Measurements from ENCODE around the gene STN1. TPM values are rescaled to one million over a fixed set of nuclear protein-coding genes. Genes with fewer than 3 reads are reported as not detected.

The STN1 gene
- total and polyA plus RNA-seq, 9 of the 15 experiments (the other 6 are each of a cell fraction or from before 2014, with no cell fraction given) = 9.1 to 19.6 (median 13.8) TPM

GRCh38 chr10:103918053-103918846 is at the start of gene STN1 (continued):
- peak; percentile 50; the same call in 1 of the 2 replicates for TF ChIP-seq MGA (IDR thresholded peaks at IDR 0.05)
- no peak for TF ChIP-seq PTRF (tag; IDR thresholded peaks at IDR 0.05)
- no peak for TF ChIP-seq ZNF778 (CRISPR knock-in tag; IDR thresholded peaks at IDR 0.05)
- TF ChIP-seq ESRRA (IDR thresholded peaks at IDR 0.05; ENCODE audit: borderline replicate concordance, low read depth) = peak; percentile 93
- no peak for TF ChIP-seq STAG1 (CRISPR knock-in tag; IDR thresholded peaks at IDR 0.05; ENCODE audit: borderline replicate concordance)
- peak; percentile 87; the same call in 1 of the 2 replicates for TF ChIP-seq PHF8 (IDR thresholded peaks at IDR 0.05; ENCODE audit: borderline replicate concordance, low read length)
- TF ChIP-seq ZBTB5 (IDR thresholded peaks at IDR 0.05) = no peak
- no peak for TF ChIP-seq ZNF511 (CRISPR knock-in tag; IDR thresholded peaks at IDR 0.05)
- 0 out of 2 replicates have a peak, but pooled peaks have one; percentile 50 for TF ChIP-seq DMBX1 (CRISPR knock-in tag; IDR thresholded peaks at IDR 0.05; ENCODE audit: borderline replicate concordance)
- TF ChIP-seq XRCC5 (IDR thresholded peaks at IDR 0.05; ENCODE audit: low read depth, low read length) = 0 out of 2 replicates have a peak, but pooled peaks have one; percentile 24
- TF ChIP-seq KLF16 (IDR thresholded peaks at IDR 0.05) = no peak
- peak; percentile 59 for TF ChIP-seq SP1 (CRISPR knock-in tag; IDR thresholded peaks at IDR 0.05)

All from K562 (cell line).